ENCODE measurements around the gene TTLL1. TPM values are rescaled to one million over a fixed set of nuclear protein-coding genes. Genes with fewer than 3 reads are reported as not detected.

Gene TTLL1
- total RNA-seq, 1 experiment from 2014 or later = 5.5 TPM

- TF ChIP-seq KAT7 (CRISPR knock-in tag; IDR thresholded peaks at IDR 0.05; ENCODE audit: borderline replicate concordance) = no peak
- TF ChIP-seq ATF3 (CRISPR knock-in tag; conservative IDR thresholded peaks at IDR 0.05) = no peak
- peak; percentile 63; the same call in 1 of the 2 replicates for TF ChIP-seq ESRRA (CRISPR knock-in tag; IDR thresholded peaks at IDR 0.05; ENCODE audit: borderline replicate concordance)
- TF ChIP-seq NFE2L1 (CRISPR knock-in tag; IDR thresholded peaks at IDR 0.05) = no peak
- no peak for TF ChIP-seq NFYB (CRISPR knock-in tag; conservative IDR thresholded peaks at IDR 0.05; ENCODE audit: low read depth)
- TF ChIP-seq MAX (CRISPR knock-in tag; IDR thresholded peaks at IDR 0.05) = peak; percentile 51
- peak; percentile 86; the same call in 1 of the 2 replicates for TF ChIP-seq HMGXB4 (CRISPR knock-in tag; IDR thresholded peaks at IDR 0.05)
- no peak for TF ChIP-seq ZNF532 (CRISPR knock-in tag; IDR thresholded peaks at IDR 0.05; ENCODE audit: borderline replicate concordance)
- no peak for TF ChIP-seq CTCF (IDR thresholded peaks at IDR 0.05)
- TF ChIP-seq ZNF423 (CRISPR knock-in tag; IDR thresholded peaks at IDR 0.05) = no peak
- no peak for TF ChIP-seq ZNF317 (CRISPR knock-in tag; IDR thresholded peaks at IDR 0.05; ENCODE audit: borderline replicate concordance, low read depth)
- 0 out of 2 replicates have a peak, but pooled peaks have one; percentile 37 for TF ChIP-seq NR1H2 (CRISPR knock-in tag; IDR thresholded peaks at IDR 0.05)
- no peak for TF ChIP-seq FOXP4 (CRISPR knock-in tag; IDR thresholded peaks at IDR 0.05)
- no peak for TF ChIP-seq USF2 (CRISPR knock-in tag; IDR thresholded peaks at IDR 0.05)
- TF ChIP-seq CDX4 (CRISPR knock-in tag; IDR thresholded peaks at IDR 0.05; ENCODE audit: borderline replicate concordance) = no peak
- TF ChIP-seq CREM (CRISPR knock-in tag; IDR thresholded peaks at IDR 0.05) = no peak
- no peak for TF ChIP-seq PREB (CRISPR knock-in tag; IDR thresholded peaks at IDR 0.05; ENCODE audit: borderline replicate concordance)
- no peak for TF ChIP-seq ZNF425 (CRISPR knock-in tag; conservative IDR thresholded peaks at IDR 0.05)
- no peak for TF ChIP-seq TEAD1 (CRISPR knock-in tag; IDR thresholded peaks at IDR 0.05)
- TF ChIP-seq RORB (CRISPR knock-in tag; IDR thresholded peaks at IDR 0.05) = no peak
Observed at GRCh38 chr22:43110927-43111623, 21.9 kb upstream of the TTLL1 start (continued).
